Measurements from ENCODE around the gene VRK3. TPM values are rescaled to one million over a fixed set of nuclear protein-coding genes. Genes with fewer than 3 reads are reported as not detected.

The VRK3 gene
- total RNA-seq, 1 experiment from 2014 or later = 34.3 TPM

DNA sequence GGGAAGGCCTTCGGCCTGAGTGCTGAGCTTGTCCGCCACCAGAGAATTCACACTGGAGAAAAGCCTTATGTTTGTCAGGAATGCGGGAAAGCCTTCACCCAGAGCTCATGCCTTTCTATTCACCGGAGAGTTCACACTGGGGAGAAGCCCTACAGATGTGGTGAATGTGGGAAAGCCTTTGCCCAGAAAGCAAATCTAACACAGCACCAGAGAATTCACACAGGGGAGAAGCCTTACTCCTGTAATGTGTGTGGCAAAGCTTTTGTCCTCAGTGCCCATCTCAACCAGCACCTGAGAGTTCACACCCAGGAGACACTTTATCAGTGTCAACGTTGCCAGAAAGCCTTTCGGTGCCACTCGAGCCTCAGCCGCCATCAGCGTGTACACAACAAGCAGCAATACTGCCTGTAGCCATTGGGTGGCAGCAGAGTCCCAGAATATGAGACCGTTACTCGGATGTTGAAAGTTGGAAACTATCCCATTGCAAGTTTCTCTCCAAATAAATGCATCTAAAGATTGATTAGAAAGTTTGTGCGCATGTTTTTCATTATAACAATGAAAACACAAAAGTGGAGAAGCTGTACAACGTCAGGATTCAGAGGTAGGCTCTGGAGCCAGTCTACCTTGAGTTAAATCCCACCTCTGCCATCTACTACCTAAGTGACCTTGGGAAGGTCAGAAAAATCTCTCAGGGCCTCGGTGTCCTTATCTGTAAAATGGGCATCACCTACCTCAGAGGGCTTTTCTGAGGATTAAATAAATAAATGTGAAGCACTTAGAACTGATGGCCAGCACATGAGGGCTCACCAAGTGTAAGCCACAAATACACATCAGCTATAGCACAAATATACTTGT, 21.7 kb upstream of the VRK3 start:
- peaks cover 41% of the 10 kb centered on the region for H3K36me3 ChIP-seq (replicated peaks; ENCODE audit: control insufficient read depth, insufficient read depth, low read length)
- H3K27me3 ChIP-seq (ENCODE audit: control insufficient read depth, insufficient read depth, low read length) = no peaks in the 10 kb centered on the region
- H3K4me3 ChIP-seq (ENCODE audit: insufficient read depth, low read depth, low read length) = no peak overlapping the region
- peak; percentile 70 for DNase-seq

DNA sequence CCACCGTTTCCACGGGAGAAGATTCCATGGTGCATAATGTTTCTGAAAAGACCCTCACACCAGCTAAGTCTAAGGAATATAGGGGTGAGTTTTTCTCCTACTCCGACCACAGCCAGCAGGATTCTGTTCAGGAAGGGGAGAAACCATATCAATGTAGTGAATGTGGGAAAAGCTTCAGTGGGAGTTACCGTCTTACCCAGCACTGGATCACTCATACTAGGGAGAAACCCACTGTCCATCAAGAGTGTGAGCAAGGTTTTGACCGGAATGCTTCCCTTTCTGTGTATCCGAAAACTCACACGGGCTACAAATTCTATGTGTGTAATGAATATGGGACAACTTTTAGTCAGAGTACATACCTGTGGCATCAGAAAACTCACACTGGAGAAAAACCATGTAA, 19.8 kb upstream of the VRK3 start:
- no peak overlapping the region for H3K4me3 ChIP-seq (ENCODE audit: insufficient read depth, low read depth, low read length)
- no peak for DNase-seq
- peaks cover 59% of the 10 kb centered on the region for H3K36me3 ChIP-seq (replicated peaks; ENCODE audit: control insufficient read depth, insufficient read depth, low read length)
- H3K27me3 ChIP-seq (ENCODE audit: control insufficient read depth, insufficient read depth, low read length) = no peaks in the 10 kb centered on the region

DNA sequence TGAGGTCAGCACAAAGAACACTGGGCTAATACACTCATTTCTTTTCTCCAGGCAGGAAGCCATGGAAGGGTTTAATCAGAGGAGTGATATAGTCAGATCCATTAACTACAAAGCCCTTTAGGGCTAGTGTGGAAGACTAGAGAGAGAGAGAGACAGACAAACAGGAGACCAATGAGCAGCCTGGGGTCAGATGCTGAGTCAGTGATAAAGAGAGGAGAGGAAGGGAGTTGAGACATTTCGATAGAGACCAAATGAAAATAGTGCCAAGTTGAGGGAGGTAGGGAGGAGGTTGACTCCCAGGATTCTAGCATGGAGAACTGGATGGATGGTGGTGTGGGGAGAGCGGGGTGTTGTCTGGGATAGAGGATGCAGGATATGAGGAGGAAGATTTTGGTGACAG, 18.8 kb upstream of the VRK3 start:
- Histone ChIP-seq H3K27me3 (ENCODE audit: control insufficient read depth, insufficient read depth, low read length) (no peaks in the 10 kb centered on the region), H3K4me3 (ENCODE audit: insufficient read depth, low read depth, low read length) (no peak overlapping the region), H3K36me3 (replicated peaks; ENCODE audit: control insufficient read depth, insufficient read depth, low read length) (peaks cover 68% of the 10 kb centered on the region)
- no peak for DNase-seq

DNA sequence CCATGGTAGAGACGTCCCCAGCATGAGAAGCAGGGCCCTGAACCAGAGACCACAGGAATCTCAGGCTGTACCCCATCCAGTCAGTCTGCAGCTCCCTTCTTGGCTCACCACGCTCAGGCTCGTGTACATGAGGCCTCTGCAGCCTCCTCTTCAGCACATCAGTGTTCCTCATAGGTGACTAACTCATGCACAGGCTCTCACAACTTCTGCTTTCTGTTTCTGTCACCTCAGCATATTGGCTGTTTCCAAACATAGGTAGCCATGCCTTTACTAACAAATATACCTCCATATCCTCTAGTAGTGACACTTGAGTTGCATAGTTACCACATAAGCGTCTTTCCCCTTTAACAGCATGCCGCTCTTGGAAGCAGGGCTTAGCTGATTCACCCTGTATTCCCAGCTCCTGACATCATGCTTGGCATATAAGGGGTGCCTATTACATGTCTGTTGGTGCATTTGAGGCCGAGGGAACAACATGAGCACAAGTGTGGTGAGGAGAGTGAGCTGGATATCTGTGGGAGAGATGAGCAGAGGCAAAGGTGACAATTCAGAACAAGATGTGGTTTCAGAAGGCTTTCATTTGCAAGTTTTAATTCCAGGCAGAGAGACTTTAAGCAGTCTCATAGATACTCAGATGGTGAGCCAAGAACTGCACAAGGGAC, 17.3 kb upstream of the VRK3 start:
- Histone ChIP-seq H3K36me3 (replicated peaks; ENCODE audit: control insufficient read depth, insufficient read depth, low read length) (peaks cover 69% of the 10 kb centered on the region), H3K4me3 (ENCODE audit: insufficient read depth, low read depth, low read length) (no peak overlapping the region), H3K27me3 (ENCODE audit: control insufficient read depth, insufficient read depth, low read length) (no peaks in the 10 kb centered on the region)
- no peak for DNase-seq

DNA sequence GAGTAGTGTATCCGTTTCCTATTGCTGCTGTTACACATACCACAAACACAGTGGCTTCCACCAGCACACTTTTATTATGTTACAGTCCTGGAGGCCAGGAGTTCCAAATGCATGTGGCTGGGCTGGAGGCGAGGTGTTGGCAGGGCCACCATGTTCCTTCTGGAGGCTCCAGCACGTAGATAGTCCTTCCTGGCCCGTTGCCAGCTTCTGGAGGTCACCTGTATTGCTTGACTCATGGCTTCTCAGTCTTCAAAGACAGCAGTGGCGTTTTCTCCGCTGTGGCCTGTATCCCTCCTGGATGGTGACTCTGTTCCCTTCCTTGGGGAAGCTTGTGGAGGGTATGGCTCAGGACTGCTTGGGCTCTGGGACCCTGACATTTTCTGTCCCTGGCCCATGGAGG, 15.8 kb upstream of the VRK3 start:
- H3K27me3 ChIP-seq (ENCODE audit: control insufficient read depth, insufficient read depth, low read length) = no peaks in the 10 kb centered on the region
- DNase-seq = no peak
- H3K4me3 ChIP-seq (ENCODE audit: insufficient read depth, low read depth, low read length) = no peak overlapping the region
- peaks cover 61% of the 10 kb centered on the region for H3K36me3 ChIP-seq (replicated peaks; ENCODE audit: control insufficient read depth, insufficient read depth, low read length)

DNA sequence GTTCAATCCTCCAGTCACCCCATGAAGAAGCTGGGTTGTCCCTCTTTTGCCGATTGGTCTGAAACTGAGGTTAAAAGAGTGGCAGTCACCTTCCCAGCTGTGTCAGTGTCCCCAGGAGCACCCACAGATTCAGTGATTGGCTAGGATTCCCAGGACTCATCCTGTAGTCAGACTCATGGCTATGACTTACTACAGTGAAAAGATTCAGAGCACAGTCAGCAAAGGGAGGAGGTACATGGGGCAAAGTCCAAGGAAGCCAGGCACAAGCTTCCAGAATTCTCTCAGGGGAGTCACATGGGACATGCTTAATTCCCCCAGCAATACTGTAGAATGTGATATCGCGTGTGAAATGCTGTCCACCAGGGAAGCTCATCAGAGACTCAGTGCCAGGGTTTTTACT, 14.8 kb upstream of the VRK3 start:
- no peak overlapping the region for H3K4me3 ChIP-seq (ENCODE audit: insufficient read depth, low read depth, low read length)
- DNase-seq = no peak
- H3K27me3 ChIP-seq (ENCODE audit: control insufficient read depth, insufficient read depth, low read length) = no peaks in the 10 kb centered on the region
- peaks cover 51% of the 10 kb centered on the region for H3K36me3 ChIP-seq (replicated peaks; ENCODE audit: control insufficient read depth, insufficient read depth, low read length)

DNA sequence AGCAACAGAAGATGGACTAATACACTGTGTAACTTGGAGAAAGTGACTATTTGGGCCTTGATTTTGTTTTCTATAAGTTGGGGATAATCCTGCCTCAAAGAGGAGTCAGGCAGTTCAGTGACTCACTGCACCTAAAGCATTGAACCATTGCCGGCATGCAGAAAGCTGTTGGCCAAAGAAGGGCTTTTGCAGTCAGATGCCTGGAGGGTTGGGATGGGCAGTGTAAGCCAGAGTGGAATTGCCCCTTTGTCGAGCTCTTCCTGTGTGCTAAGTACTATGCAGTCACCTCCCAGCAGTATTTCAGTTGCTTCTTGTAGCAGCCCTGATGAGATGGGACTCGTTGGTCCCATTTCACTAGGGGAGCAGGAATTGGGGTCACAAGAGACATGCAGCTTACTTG, 11.7 kb upstream of the VRK3 start:
- no peaks in the 10 kb centered on the region for H3K27me3 ChIP-seq (ENCODE audit: control insufficient read depth, insufficient read depth, low read length)
- H3K4me3 ChIP-seq (ENCODE audit: insufficient read depth, low read depth, low read length) = no peak overlapping the region
- no peak for DNase-seq
- H3K36me3 ChIP-seq (replicated peaks; ENCODE audit: control insufficient read depth, insufficient read depth, low read length) = peaks cover 38% of the 10 kb centered on the region

DNA sequence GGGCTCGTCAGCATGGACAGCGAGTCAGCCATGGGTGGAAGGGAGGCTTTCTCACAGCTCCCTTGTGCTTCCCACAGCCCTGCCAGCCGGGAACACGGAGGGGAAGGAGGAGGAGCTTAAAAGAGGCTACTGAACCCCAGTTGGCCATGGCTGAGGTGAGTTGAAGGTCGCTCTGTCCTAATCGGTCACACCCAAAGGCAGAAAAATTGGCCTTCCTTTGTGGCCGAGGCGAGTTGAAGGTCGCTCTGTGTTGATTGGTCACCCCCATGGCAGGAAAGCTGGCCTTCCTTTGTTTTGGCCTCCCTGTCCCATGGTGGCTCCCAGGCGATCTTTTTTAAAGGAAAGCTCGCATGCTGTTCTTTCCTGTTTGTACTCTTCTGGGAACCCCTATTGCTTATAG, 5.8 kb upstream of the VRK3 start:
- no peaks in the 10 kb centered on the region for H3K27me3 ChIP-seq (ENCODE audit: control insufficient read depth, insufficient read depth, low read length)

DNA sequence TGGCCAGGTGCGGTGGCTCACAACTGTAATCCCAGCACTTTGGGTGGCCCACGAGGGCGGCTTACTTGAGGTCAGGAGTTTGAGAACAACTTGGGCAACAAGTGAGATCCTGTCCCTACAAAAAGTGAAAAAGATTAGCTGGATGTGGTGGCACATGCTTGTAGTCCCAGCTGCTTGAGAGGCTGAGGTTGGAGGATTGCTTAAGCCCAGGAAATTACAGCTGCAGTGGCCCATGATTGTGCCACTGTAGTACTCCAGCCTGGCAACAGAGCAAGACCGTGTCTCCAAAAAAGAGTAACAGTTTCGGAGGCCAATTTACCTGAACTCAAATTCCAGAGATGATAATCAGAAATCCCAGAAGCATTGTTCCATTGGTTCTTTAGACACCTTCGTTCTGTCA, 5.1 kb upstream of the VRK3 start:
- Histone ChIP-seq H3K27me3 (ENCODE audit: control insufficient read depth, insufficient read depth, low read length) (no peaks in the 10 kb centered on the region), H3K36me3 (replicated peaks; ENCODE audit: control insufficient read depth, insufficient read depth, low read length) (peaks cover 21% of the 10 kb centered on the region), H3K4me3 (ENCODE audit: insufficient read depth, low read depth, low read length) (no peak overlapping the region)
- no peak for DNase-seq

More for the DNA sequence above, 5.8 kb upstream of the VRK3 start:
- Histone ChIP-seq H3K4me3 (ENCODE audit: insufficient read depth, low read depth, low read length) (no peak overlapping the region), H3K36me3 (replicated peaks; ENCODE audit: control insufficient read depth, insufficient read depth, low read length) (peaks cover 21% of the 10 kb centered on the region)
- no peak for DNase-seq

DNA sequence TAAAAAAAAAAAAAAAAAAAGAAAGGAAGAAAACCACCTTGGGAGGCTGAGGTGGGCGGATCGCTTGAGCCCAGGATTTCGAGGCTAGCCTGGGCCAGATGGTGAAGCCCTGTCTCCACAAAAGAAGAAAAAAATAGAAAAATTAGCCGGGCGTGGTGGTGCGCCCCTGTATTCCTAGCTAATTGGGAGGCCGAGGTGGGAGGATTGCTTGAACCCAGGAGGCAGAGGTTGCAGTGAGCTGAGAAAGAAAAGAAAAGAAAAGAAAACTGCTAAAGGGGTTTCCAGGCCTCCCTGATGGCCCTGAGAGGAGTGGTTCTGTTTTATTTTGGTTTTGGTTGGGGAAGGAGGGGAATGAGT, 1.4 kb upstream of the VRK3 start:
- Histone ChIP-seq H3K4me3 (ENCODE audit: insufficient read depth, low read depth, low read length) (peak overlapping the region; percentile 80), H3K27me3 (ENCODE audit: control insufficient read depth, insufficient read depth, low read length) (no peaks in the 10 kb centered on the region), H3K36me3 (replicated peaks; ENCODE audit: control insufficient read depth, insufficient read depth, low read length) (peaks cover 9% of the 10 kb centered on the region)
- DNase-seq = no peak

DNA sequence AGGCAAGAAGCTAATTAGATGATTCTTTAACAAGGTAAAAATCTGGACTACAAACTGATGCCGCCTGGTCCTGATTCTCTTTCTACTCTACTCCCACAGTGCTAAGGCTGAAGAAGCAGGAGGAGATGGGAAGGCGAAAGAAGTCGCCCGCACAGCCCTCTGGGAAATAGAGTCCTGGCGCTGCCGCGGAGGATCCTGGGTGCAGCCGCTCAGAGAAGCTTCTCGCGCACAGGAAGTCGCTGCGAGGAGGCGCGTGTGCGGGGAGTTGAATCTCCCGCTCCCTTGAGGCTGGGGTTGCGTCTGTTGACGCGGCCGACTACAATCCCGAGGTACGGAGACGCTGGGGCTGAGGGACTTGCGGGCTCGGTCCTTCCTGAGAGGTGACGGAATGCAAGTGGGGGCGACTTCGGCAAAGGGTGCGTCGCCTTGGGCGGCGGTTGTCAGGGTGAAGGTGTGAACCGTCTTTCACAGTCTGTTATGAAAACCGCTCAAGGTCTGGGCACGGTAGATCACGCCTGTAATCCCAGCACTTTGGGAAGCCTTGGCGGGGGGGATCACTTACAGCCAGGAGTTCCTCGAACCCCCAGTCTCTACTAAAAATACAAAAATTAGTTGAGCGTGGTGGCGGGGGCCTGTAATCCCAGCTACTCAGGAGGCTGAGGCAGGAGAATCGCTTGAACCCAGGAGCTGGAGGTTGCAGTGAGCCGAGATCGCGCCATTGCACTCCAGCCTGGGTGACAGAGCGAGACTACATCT, 800 bp upstream of the VRK3 start, which contains the start of gene ZNF473:
ZNF473 (plus strand) TSS at position 212 of the 756 bp plus-strand sequence. CDS start 5,078 bp downstream, outside the sequence.
- no peaks in the 10 kb centered on the region for H3K27me3 ChIP-seq (ENCODE audit: control insufficient read depth, insufficient read depth, low read length)
- peak within 1 kb of the TSS; percentile 94 for H3K4me3 ChIP-seq (ENCODE audit: insufficient read depth, low read depth, low read length)
- peak; percentile 91 for DNase-seq

DNA sequence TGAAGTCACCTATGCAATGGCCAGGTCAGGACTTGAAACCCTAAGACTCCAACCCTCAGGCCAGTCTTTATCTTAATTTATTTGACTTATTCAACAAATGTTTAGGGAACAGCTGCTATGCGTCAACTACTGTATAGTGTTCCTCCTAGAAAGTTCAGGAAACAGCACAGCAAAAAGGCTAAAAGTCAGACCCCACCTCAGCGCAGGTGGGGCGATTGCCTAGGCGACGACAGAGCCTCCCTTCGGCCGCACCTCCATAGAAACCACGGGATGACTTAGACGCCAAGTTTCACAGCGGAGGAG, 502 bp downstream of the VRK3 start:
- DNase-seq = no peak
- peak overlapping the region; percentile 94 for H3K4me3 ChIP-seq (ENCODE audit: insufficient read depth, low read depth, low read length)
- no peaks in the 10 kb centered on the region for H3K36me3 ChIP-seq (replicated peaks; ENCODE audit: control insufficient read depth, insufficient read depth, low read length)
- no peaks in the 10 kb centered on the region for H3K27me3 ChIP-seq (ENCODE audit: control insufficient read depth, insufficient read depth, low read length)

More for the DNA sequence above, 800 bp upstream of the VRK3 start, which contains the start of gene ZNF473:
- H3K36me3 ChIP-seq (replicated peaks; ENCODE audit: control insufficient read depth, insufficient read depth, low read length) = peaks cover 4% of the 10 kb centered on the region

DNA sequence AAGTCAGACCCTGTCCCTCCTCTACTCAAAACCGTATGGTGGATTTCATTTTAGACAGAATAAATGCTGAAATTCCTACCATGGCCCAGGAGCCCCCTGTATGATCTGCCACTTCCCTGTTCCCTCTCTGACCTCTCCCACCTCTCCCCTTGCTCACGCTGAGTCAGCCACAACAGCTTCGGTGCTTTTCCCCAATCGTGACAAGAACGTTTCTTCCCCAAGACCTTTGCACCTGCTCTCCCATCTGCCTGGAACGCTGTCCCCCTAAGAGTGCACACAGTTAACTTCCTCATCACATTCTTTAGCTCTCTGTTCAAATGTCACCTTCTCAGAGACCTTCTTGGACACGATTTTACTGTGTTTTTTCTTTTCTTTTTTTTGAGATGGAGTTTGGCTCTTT, 2.3 kb downstream of the VRK3 start:
- no peak for DNase-seq
- no peak overlapping the region for H3K4me3 ChIP-seq (ENCODE audit: insufficient read depth, low read depth, low read length)
- no peaks in the 10 kb centered on the region for H3K27me3 ChIP-seq (ENCODE audit: control insufficient read depth, insufficient read depth, low read length)
- H3K36me3 ChIP-seq (replicated peaks; ENCODE audit: control insufficient read depth, insufficient read depth, low read length) = no peaks in the 10 kb centered on the region; the same call in 1 of the 2 replicates

DNA sequence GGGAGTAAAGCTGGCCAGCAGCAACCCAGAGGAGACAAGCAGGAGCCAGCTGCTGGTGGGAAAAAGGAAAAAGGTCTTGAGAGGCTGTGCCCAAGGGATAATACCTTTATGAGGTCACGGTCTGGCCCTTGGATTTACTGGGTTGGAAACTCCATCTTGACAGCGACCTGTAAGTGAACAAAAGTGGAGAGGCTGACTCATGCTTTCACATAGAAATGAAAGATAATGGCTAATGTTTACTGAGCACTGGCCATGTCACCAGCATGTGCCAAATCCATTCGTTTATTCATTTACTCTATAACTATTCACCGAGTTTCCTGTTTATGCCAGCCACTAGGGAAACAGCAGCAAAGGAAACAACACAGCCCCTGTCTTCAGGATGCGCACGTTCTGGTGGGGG, 4.7 kb downstream of the VRK3 start:
- H3K36me3 ChIP-seq (replicated peaks; ENCODE audit: control insufficient read depth, insufficient read depth, low read length) = peaks cover 6% of the 10 kb centered on the region
- no peak for DNase-seq

More for the DNA sequence above, 4.7 kb downstream of the VRK3 start:
- Histone ChIP-seq H3K27me3 (ENCODE audit: control insufficient read depth, insufficient read depth, low read length) (no peaks in the 10 kb centered on the region), H3K4me3 (ENCODE audit: insufficient read depth, low read depth, low read length) (no peak overlapping the region)
